Measurements from ENCODE around the gene CRISPLD2. TPM values are rescaled to one million over a fixed set of nuclear protein-coding genes. Genes with fewer than 3 reads are reported as not detected.

The CRISPLD2 gene
- polyA plus RNA-seq, 2 donors: 3.7 to 8.8 TPM

DNA sequence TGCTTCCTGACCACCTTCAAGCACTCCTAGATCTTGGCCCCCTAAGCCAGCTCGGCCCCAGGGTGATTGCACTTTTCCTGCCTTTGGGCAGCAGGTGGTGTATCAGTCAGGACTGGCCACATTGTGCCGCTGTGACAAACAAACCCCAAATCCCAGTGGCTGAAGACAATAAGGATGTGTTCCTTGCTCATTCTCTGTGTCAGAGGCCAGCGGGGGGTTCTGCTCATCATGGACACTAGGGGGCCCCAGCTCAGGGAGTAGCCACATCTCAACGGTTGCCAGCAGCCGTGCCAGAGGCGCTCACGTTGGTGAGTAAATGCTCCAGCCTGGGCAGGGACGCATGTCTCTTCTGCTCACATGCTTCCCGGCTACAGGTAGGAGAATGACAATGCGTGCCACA is 131.1 kb downstream of the CRISPLD2 start:
- no peak overlapping the region for H3K4me3 ChIP-seq (ENCODE audit: low read depth in 1 of 2, low read length in 2 of 2)
- H3K4me1 ChIP-seq (ENCODE audit: control insufficient read depth in 2 of 2, insufficient read depth in 2 of 2, low read length in 1 of 2): peaks cover 0 to 2% of the 10 kb centered on the region in 2 donors
- H3K27me3 ChIP-seq (ENCODE audit: control insufficient read depth in 1 of 2, insufficient read depth in 2 of 2, low read length in 2 of 2): no peaks in the 10 kb centered on the region
- no peaks in the 10 kb centered on the region for H3K9me3 ChIP-seq (ENCODE audit: control insufficient read depth in 2 of 2, insufficient read depth in 1 of 2, low read depth in 1 of 2, low read length in 1 of 2)
- no peak overlapping the region for H3K27ac ChIP-seq (ENCODE audit: low read depth in 2 of 2, low read length in 1 of 2)
- WGBS, 2 donors: 86% methylated on average over 10 of the region's 10 CpGs
- H3K36me3 ChIP-seq (ENCODE audit: control insufficient read depth in 2 of 2, insufficient read depth in 2 of 2, low read length in 1 of 2): no peaks in the 10 kb centered on the region

- peak overlapping the region in 1 of 2 donors; percentile 35 for H3K27ac ChIP-seq (ENCODE audit: low read depth in 2 of 2, low read length in 1 of 2)
- no peaks in the 10 kb centered on the region for H3K9me3 ChIP-seq (ENCODE audit: control insufficient read depth in 2 of 2, insufficient read depth in 1 of 2, low read depth in 1 of 2, low read length in 1 of 2)
- no peak overlapping the region for H3K4me3 ChIP-seq (ENCODE audit: low read depth in 1 of 2, low read length in 2 of 2)
- no peaks in the 10 kb centered on the region for H3K27me3 ChIP-seq (ENCODE audit: control insufficient read depth in 1 of 2, insufficient read depth in 2 of 2, low read length in 2 of 2)
- WGBS, 2 donors: 35 to 43% methylated on average over 12 of the region's 12 CpGs
- no peaks in the 10 kb centered on the region for H3K36me3 ChIP-seq (ENCODE audit: control insufficient read depth in 2 of 2, insufficient read depth in 2 of 2, low read length in 1 of 2)
- H3K4me1 ChIP-seq (ENCODE audit: control insufficient read depth in 2 of 2, insufficient read depth in 2 of 2, low read length in 1 of 2): peaks cover 0 to 2% of the 10 kb centered on the region in 2 donors
These were observed 132.8 kb downstream of the CRISPLD2 start for GRCh38 chr16:84952335-84953189.

DNA sequence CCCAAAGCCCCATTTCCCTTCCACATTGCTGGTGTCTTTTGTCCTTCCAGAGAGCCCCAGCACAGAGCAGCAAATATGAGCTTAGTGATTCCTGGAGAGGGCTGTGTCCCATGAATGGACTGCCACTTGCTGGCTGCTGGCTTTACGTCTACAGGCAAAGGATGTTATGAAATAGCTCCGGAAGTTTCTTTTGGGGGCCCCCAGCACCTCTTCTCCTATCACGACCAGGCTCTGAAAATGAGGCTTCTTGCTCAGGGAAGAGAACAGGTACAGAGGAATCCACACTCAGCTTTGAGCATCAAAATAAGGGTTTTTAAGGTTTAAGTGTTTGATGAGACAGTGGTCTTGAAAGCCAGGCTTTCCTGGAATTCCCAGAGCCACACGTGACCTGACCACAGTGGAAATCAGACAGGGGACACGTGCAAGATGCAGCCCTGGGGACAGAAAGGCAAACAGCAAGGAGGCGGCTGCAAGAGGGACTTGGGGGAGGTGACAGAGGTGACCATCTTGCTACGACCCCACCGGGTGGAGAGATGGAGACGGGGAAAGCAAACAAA is 133.5 kb downstream of the CRISPLD2 start:
- peaks cover 0 to 2% of the 10 kb centered on the region in 2 donors for H3K4me1 ChIP-seq (ENCODE audit: control insufficient read depth in 2 of 2, insufficient read depth in 2 of 2, low read length in 1 of 2)
- 80 to 84% methylated on average over 9 of the region's 9 CpGs for WGBS, 2 donors
- no peak overlapping the region for H3K4me3 ChIP-seq (ENCODE audit: low read depth in 1 of 2, low read length in 2 of 2)
- H3K27ac ChIP-seq (ENCODE audit: low read depth in 2 of 2, low read length in 1 of 2): no peak overlapping the region
- H3K36me3 ChIP-seq (ENCODE audit: control insufficient read depth in 2 of 2, insufficient read depth in 2 of 2, low read length in 1 of 2): no peaks in the 10 kb centered on the region
- H3K9me3 ChIP-seq (ENCODE audit: control insufficient read depth in 2 of 2, insufficient read depth in 1 of 2, low read depth in 1 of 2, low read length in 1 of 2): no peaks in the 10 kb centered on the region
- H3K27me3 ChIP-seq (ENCODE audit: control insufficient read depth in 1 of 2, insufficient read depth in 2 of 2, low read length in 2 of 2): no peaks in the 10 kb centered on the region

- Histone ChIP-seq H3K4me1 (ENCODE audit: control insufficient read depth in 2 of 2, insufficient read depth in 2 of 2, low read length in 1 of 2) (no peaks in the 10 kb centered on the region), H3K4me3 (ENCODE audit: low read depth in 1 of 2, low read length in 2 of 2) (no peak overlapping the region), H3K27ac (ENCODE audit: low read depth in 2 of 2, low read length in 1 of 2) (no peak overlapping the region), H3K27me3 (ENCODE audit: control insufficient read depth in 1 of 2, insufficient read depth in 2 of 2, low read length in 2 of 2) (no peaks in the 10 kb centered on the region), H3K9me3 (ENCODE audit: control insufficient read depth in 2 of 2, insufficient read depth in 1 of 2, low read depth in 1 of 2, low read length in 1 of 2) (no peaks in the 10 kb centered on the region), H3K36me3 (ENCODE audit: control insufficient read depth in 2 of 2, insufficient read depth in 2 of 2, low read length in 1 of 2) (no peaks in the 10 kb centered on the region)
- WGBS, 2 donors: 49 to 70% methylated on average over 6 of the region's 6 CpGs
These were observed 135.6 kb downstream of the CRISPLD2 start for GRCh38 chr16:84955427-84955826.

DNA sequence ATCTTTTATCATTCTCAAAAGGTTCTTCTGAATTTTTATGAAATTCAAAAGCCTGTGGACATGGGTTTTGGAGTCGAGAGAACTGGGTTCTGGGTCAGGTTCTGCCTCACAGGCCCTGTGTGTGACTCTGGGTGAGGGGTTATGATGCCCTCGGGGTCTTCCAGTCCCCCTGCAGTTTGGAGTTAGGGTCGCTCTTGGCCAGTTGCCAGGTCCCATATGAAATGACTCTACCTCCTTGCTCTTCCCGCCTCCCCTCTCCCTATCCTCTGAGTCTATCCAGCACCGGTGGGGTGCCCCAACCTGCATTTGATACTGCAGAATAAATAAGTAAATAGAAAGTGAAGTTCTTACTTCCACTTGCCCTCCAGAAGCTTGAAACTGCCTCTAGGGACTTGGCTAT is 137.4 kb downstream of the CRISPLD2 start:
- Histone ChIP-seq H3K36me3 (ENCODE audit: control insufficient read depth in 2 of 2, insufficient read depth in 2 of 2, low read length in 1 of 2) (no peaks in the 10 kb centered on the region), H3K9me3 (ENCODE audit: control insufficient read depth in 2 of 2, insufficient read depth in 1 of 2, low read depth in 1 of 2, low read length in 1 of 2) (no peaks in the 10 kb centered on the region), H3K27me3 (ENCODE audit: control insufficient read depth in 1 of 2, insufficient read depth in 2 of 2, low read length in 2 of 2) (no peaks in the 10 kb centered on the region), H3K27ac (ENCODE audit: low read depth in 2 of 2, low read length in 1 of 2) (no peak overlapping the region), H3K4me1 (ENCODE audit: control insufficient read depth in 2 of 2, insufficient read depth in 2 of 2, low read length in 1 of 2) (no peaks in the 10 kb centered on the region), H3K4me3 (ENCODE audit: low read depth in 1 of 2, low read length in 2 of 2) (no peak overlapping the region)
- 84 to 88% methylated on average over 5 of the region's 5 CpGs for WGBS, 2 donors

DNA sequence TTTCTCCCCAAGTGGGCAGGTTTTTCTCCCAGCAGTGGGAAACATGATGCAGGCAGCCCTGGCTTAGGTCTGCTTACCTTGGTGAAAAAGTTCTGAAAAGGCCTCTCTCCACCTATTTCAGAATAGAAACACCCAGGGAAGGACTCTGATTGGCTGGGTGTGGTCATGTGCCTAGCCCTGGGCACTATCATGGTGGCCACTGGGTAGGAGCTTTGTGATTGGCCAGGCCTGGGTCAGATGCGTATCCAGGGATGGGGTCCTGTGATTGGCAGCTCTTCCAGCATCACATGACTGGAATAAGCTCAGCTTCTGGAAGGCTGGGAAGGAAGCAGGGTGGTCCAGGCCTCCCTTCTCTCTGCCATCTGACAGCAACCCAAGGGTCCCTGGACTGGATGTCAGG is 138.0 kb downstream of the CRISPLD2 start:
- Histone ChIP-seq H3K27ac (ENCODE audit: low read depth in 2 of 2, low read length in 1 of 2) (no peak overlapping the region), H3K27me3 (ENCODE audit: control insufficient read depth in 1 of 2, insufficient read depth in 2 of 2, low read length in 2 of 2) (no peaks in the 10 kb centered on the region), H3K4me3 (ENCODE audit: low read depth in 1 of 2, low read length in 2 of 2) (no peak overlapping the region), H3K36me3 (ENCODE audit: control insufficient read depth in 2 of 2, insufficient read depth in 2 of 2, low read length in 1 of 2) (no peaks in the 10 kb centered on the region), H3K9me3 (ENCODE audit: control insufficient read depth in 2 of 2, insufficient read depth in 1 of 2, low read depth in 1 of 2, low read length in 1 of 2) (no peaks in the 10 kb centered on the region), H3K4me1 (ENCODE audit: control insufficient read depth in 2 of 2, insufficient read depth in 2 of 2, low read length in 1 of 2) (no peaks in the 10 kb centered on the region)
- WGBS, 2 donors: 92 to 100% methylated on average over 1 of the region's 1 CpG

Other genes with a start within 250 kb of the CRISPLD2 start
- gene COTL1, start 201.9 kb upstream of the CRISPLD2 start, polyA plus RNA-seq: 10 to 100 TPM in 1 of 2 donors, 1 to 10 TPM in 1; 7.2 to 16.6 TPM
- gene KLHL36, start 171.5 kb upstream of the CRISPLD2 start, polyA plus RNA-seq: 10 to 100 TPM; 15.9 to 16.1 TPM
- 10 to 100 TPM; 17.1 to 25.9 TPM for gene USP10, start 120.0 kb upstream of the CRISPLD2 start, polyA plus RNA-seq
- 10 to 100 TPM; 17.1 to 17.9 TPM for gene ZDHHC7, start 191.6 kb downstream of the CRISPLD2 start, polyA plus RNA-seq
- gene KIAA0513, start 207.8 kb downstream of the CRISPLD2 start, polyA plus RNA-seq: 1 to 10 TPM; 3.0 to 3.7 TPM